GM12892 (cell line): ENCODE data around the gene IL21R.

Source experiments
- POLR2A ChIP-seq: IDR thresholded peaks from 2 replicates; pipeline ENCODE4 v1.6.1; 2011; ENCODE audit warnings: low read depth, low read length, control low read depth
- POLR2AphosphoS5 ChIP-seq: IDR thresholded peaks from 2 replicates; pipeline ENCODE4 v1.6.1; 2011; ENCODE audit warnings: low read depth, low read length, control low read depth
- TAF1 ChIP-seq: IDR thresholded peaks from 2 replicates; pipeline ENCODE4 v1.6.1; 2011; ENCODE audit warnings: low read depth, mild to moderate bottlenecking, control low read depth, low read length, borderline replicate concordance

- TF ChIP-seq POLR2A (no peak), POLR2AphosphoS5 (no peak), TAF1 (0 out of 2 replicates have a peak, but pooled peaks have one; percentile 29)
These were observed 34.3 kb upstream of the IL21R start for GRCh38 chr16:27367461-27368357.
